SK-N-SH treated with all-trans-retinoic acid at 6 μM for 48 hours (cell line): ENCODE measurements around the gene HSD11B1.
"Not testable (repeated sequence)": the region's sequence is repeated elsewhere in the genome, so short reads cannot be mapped to it uniquely, and the experiment has no call there.

ENCODE experiments used
- ATAC-seq: fragments of 200-7000 bp; cut with Tn5 transposase; 3 replicates; pipeline ENCODE4 v1.9.1; 2020; ENCODE audit warnings: mild to moderate bottlenecking, moderate library complexity
- ARNTL ChIP-seq: fragments of 450-650 bp; formaldehyde crosslinking; IDR thresholded peaks from 2 replicates; pipeline ENCODE4 v1.5.0; 2020; ENCODE audit warnings: low read depth, mild to moderate bottlenecking, moderate library complexity, borderline replicate concordance
- BACH2 ChIP-seq: fragments of 250-450 bp; sonication (Bioruptor Pico); IDR thresholded peaks from 2 replicates; pipeline ENCODE4 v1.9.0; 2021; ENCODE audit warnings: mild to moderate bottlenecking, borderline replicate concordance
- CREB5 ChIP-seq: fragments of 250-450 bp; sonication (Bioruptor Pico); IDR thresholded peaks from 2 replicates; pipeline ENCODE4 v1.5.1; 2020; ENCODE audit warnings: low read depth, mild to moderate bottlenecking, moderate library complexity
- CSDC2 ChIP-seq: fragments of 250-450 bp; sonication (Bioruptor Pico); IDR thresholded peaks from 2 replicates; pipeline ENCODE4 v1.5.0; 2020; ENCODE audit warnings: mild to moderate bottlenecking, moderate library complexity
- CSRNP3 ChIP-seq: fragments of 250-450 bp; sonication (Bioruptor Pico); IDR thresholded peaks from 2 replicates; pipeline ENCODE4 v1.5.1; 2021; ENCODE audit warnings: mild to moderate bottlenecking, moderate library complexity
- ESRRG ChIP-seq: fragments of 250-450 bp; sonication (Bioruptor Pico); IDR thresholded peaks from 2 replicates; pipeline ENCODE4 v1.6.1; 2021; ENCODE audit warnings: mild to moderate bottlenecking
- GLIS3 ChIP-seq: fragments of 250-450 bp; sonication (Bioruptor Pico); IDR thresholded peaks from 2 replicates; pipeline ENCODE4 v1.5.0; 2020; ENCODE audit warnings: mild to moderate bottlenecking, moderate library complexity
- OSR1 ChIP-seq: fragments of 250-450 bp; sonication (Bioruptor Pico); IDR thresholded peaks from 2 replicates; pipeline ENCODE4 v1.8.0; 2022; ENCODE audit warnings: moderate library complexity, mild to moderate bottlenecking, inconsistent platforms
- PATZ1 ChIP-seq: fragments of 250-450 bp; sonication (Bioruptor Pico); IDR thresholded peaks from 2 replicates; pipeline ENCODE4 v1.8.0; 2020; ENCODE audit warnings: mild to moderate bottlenecking, moderate library complexity, borderline replicate concordance
- PPARA ChIP-seq: fragments of 250-450 bp; sonication (Bioruptor Pico); IDR thresholded peaks from 2 replicates; pipeline ENCODE4 v1.5.0; 2020; ENCODE audit warnings: mild to moderate bottlenecking, borderline replicate concordance
- RARB ChIP-seq: fragments of 250-450 bp; sonication (Bioruptor Pico); IDR thresholded peaks from 2 replicates; pipeline ENCODE4 v1.8.0; 2021; ENCODE audit warnings: mild to moderate bottlenecking, moderate library complexity
- SNAI2 ChIP-seq: fragments of 250-450 bp; sonication (Bioruptor Pico); IDR thresholded peaks from 2 replicates; pipeline ENCODE4 v1.5.0; 2020; ENCODE audit warnings: mild to moderate bottlenecking, moderate library complexity
- TCF4 ChIP-seq: fragments of 250-450 bp; sonication (Bioruptor Pico); IDR thresholded peaks from 2 replicates; pipeline ENCODE4 v1.8.0; 2021; ENCODE audit warnings: mild to moderate bottlenecking, moderate library complexity, borderline replicate concordance
- TSHZ2 ChIP-seq: fragments of 250-450 bp; sonication (Bioruptor Pico); IDR thresholded peaks from 2 replicates; pipeline ENCODE4 v1.5.0; 2020; ENCODE audit warnings: mild to moderate bottlenecking, moderate library complexity
- ZC3H10 ChIP-seq: fragments of 250-450 bp; sonication (Bioruptor Pico); IDR thresholded peaks from 2 replicates; pipeline ENCODE4 v1.5.1; 2021; ENCODE audit warnings: mild to moderate bottlenecking, moderate library complexity
- ZFP30 ChIP-seq: fragments of 450-650 bp; formaldehyde crosslinking; IDR thresholded peaks from 2 replicates; pipeline ENCODE4 v1.5.0; 2022; ENCODE audit warnings: mild to moderate bottlenecking, moderate library complexity
- ZNF565 ChIP-seq: fragments of 450-650 bp; formaldehyde crosslinking; conservative IDR thresholded peaks from 2 replicates; pipeline ENCODE4 v1.5.0; 2020; ENCODE audit warnings: low read depth, mild to moderate bottlenecking, moderate library complexity
- TF ChIP-seq, protein P1 (sequence below): fragments of 250-450 bp; sonication (Bioruptor Pico); IDR thresholded peaks from 2 replicates; pipeline ENCODE4 v1.8.0; 2021; ENCODE audit warnings: low read depth, mild to moderate bottlenecking, moderate library complexity, borderline replicate concordance

Gene HSD11B1

DNA sequence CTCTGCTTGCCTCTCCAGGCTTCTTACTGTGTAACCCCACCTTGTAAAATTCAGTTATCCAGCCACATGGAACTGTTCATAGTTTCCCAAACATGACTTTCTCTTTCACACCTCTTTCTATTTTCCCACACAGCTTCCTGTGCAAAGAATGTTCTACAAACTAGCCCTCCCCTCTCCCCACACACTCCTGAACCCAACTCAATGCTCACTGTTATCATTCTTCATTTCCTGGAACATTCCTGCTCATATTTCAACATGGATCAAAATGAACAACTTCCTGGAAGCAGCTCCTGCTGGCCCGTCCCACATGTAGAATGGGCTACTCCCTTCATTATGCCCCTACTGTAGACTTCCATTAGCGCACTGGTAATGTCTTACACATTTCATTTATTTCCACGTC is 7.5 kb upstream of the HSD11B1 start (continued):
- no peak for TF ChIP-seq PATZ1
- TF ChIP-seq OSR1 (CRISPR knock-in tag) = no peak

DNA sequence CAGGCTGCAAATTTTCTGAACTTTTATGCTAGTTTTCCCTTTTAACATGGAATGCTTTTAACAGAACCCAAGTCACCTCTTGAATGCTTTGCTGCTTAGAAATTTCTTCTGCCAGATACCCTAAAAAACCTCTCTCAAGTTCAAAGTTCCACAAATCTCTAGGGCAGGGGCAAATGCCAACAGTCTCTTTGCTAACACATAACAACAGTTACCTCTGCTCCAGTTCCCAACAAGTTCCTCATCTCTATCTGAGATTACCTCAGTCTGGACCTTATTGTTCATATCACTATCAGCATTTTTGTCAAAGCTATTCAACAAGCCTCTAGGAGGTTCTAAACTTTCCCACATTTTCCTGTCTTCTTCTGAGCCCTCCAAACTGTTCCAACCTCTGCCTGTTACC is 4.0 kb upstream of the HSD11B1 start:
- ATAC-seq = not testable (repeated sequence)

- ATAC-seq = no peak
These were observed 1.8 kb upstream of the HSD11B1 start for GRCh38 chr1:209702832-209703231.

DNA sequence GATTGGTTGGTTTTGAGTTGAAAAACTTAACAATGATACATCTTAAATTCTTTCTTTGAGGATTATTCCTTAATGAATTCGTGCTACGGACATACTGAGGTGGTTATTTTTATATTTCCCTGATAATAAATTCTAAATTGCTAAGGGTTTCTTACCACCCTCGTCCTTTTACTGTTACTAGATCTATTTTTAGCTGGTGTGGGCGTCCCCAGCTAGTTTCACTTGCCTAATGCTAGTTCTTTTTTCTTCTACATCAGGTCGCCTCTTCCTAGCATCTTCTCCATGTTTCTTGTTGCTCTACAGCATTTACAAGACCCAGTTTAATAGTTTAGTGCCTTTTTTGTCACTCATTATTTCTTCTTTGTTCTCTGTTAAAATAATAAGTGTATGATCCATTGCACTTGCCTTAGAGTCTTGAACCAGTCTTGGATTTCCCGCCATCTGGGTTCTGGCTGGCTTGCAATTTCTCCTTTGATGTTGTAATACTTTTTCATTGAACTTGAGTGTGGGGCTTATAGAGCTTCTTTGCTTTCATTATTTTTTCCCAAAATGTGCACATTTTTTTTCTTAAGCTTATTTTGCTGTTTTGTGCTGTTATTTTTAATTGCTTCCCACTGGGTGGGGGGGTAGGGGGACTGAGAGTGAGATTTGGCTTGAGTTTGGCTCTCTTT is 677 bp upstream of the HSD11B1 start:
- no peak for TF ChIP-seq ZNF565 (CRISPR knock-in tag)
- no peak for TF ChIP-seq SNAI2 (CRISPR knock-in tag)
- no peak for TF ChIP-seq BACH2
- no peak for TF ChIP-seq CREB5 (CRISPR knock-in tag)
- no peak for TF ChIP-seq PPARA (CRISPR knock-in tag)
- TF ChIP-seq ZC3H10 (CRISPR knock-in tag) = no peak
- TF ChIP-seq ARNTL (CRISPR knock-in tag) = no peak
- TF ChIP-seq ZFP30 = no peak
- no peak for TF ChIP-seq TSHZ2 (CRISPR knock-in tag)
- no peak for TF ChIP-seq GLIS3
- TF ChIP-seq ESRRG = no peak
- TF ChIP-seq RARB (CRISPR knock-in tag) = no peak
- no peak for TF ChIP-seq CSDC2
- no peak for TF ChIP-seq PATZ1
- TF ChIP-seq CSRNP3 (CRISPR knock-in tag) = no peak
- ATAC-seq = no peak

More at GRCh38 chr1:209702832-209703231, 1.8 kb upstream of the HSD11B1 start:
- TF ChIP-seq GLIS3 (no peak), PATZ1 (no peak), OSR1 (CRISPR knock-in tag) (no peak), ARNTL (CRISPR knock-in tag) (no peak), TCF4 (no peak), CSDC2 (no peak)
- TF ChIP-seq, protein P1, sequence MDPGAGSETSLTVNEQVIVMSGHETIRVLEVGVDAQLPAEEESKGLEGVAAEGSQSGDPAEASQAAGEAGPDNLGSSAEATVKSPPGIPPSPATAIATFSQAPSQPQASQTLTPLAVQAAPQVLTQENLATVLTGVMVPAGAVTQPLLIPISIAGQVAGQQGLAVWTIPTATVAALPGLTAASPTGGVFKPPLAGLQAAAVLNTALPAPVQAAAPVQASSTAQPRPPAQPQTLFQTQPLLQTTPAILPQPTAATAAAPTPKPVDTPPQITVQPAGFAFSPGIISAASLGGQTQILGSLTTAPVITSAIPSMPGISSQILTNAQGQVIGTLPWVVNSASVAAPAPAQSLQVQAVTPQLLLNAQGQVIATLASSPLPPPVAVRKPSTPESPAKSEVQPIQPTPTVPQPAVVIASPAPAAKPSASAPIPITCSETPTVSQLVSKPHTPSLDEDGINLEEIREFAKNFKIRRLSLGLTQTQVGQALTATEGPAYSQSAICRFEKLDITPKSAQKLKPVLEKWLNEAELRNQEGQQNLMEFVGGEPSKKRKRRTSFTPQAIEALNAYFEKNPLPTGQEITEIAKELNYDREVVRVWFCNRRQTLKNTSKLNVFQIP (CRISPR knock-in tag) = no peak
- TF ChIP-seq, all 23 proteins: peak for 0
